HG02973 (cell line): ENCODE measurements around the gene OR52A1.
"Not testable (repeated sequence)": the region's sequence is repeated elsewhere in the genome, so short reads cannot be mapped to it uniquely, and the experiment has no call there.

Experiments
- ATAC-seq: cut with Tn5 transposase; IDR thresholded peaks from one replicate; pipeline ENCODE4 v1.9.1; 2021; ENCODE audit warnings: moderate library complexity; ENCODE audit not compliant: unreplicated experiment

Gene OR52A1

GRCh38 chr11:5154657-5155056 is at the start of gene OR52A1:
Gene OR52A1, minus strand, starts transcription at chr11:5154757. Its CDS starts 2,388 bp downstream, at chr11:5152369.
- ATAC-seq = no peak

- ATAC-seq = no peak
Observed at GRCh38 chr11:5203366-5203765, 48.8 kb upstream of the OR52A1 start.

- no peak for ATAC-seq
Observed at GRCh38 chr11:5200582-5200981, 46.0 kb upstream of the OR52A1 start, which contains the start of gene OR51V1. Gene OR51V1, minus strand, starts transcription at chr11:5200682. Its CDS starts 0 bp downstream, at chr11:5200682.

GRCh38 chr11:5198285-5198684 is 43.7 kb upstream of the OR52A1 start:
- ATAC-seq = no peak

GRCh38 chr11:5197536-5197935 is 43.0 kb upstream of the OR52A1 start:
- ATAC-seq = no peak

- ATAC-seq = no peak
Observed at GRCh38 chr11:5196731-5197130, 42.2 kb upstream of the OR52A1 start.

GRCh38 chr11:5196067-5196466 is 41.5 kb upstream of the OR52A1 start:
- ATAC-seq = no peak

GRCh38 chr11:5192738-5193137 is 38.2 kb upstream of the OR52A1 start:
- ATAC-seq = no peak

GRCh38 chr11:5188201-5188600 is 33.6 kb upstream of the OR52A1 start:
- no peak for ATAC-seq

- ATAC-seq = no peak
Observed at GRCh38 chr11:5178046-5178837, 23.7 kb upstream of the OR52A1 start.

- no peak for ATAC-seq
Observed at GRCh38 chr11:5174934-5175333, 20.4 kb upstream of the OR52A1 start.

- ATAC-seq = no peak
Observed at GRCh38 chr11:5171856-5172255, 17.3 kb upstream of the OR52A1 start.

- not testable (repeated sequence) for ATAC-seq
Observed at GRCh38 chr11:5165898-5166297, 11.3 kb upstream of the OR52A1 start.

- ATAC-seq = not testable (repeated sequence)
Observed at GRCh38 chr11:5164807-5165206, 10.2 kb upstream of the OR52A1 start.

- not testable (repeated sequence) for ATAC-seq
Observed at GRCh38 chr11:5161045-5161444, 6.5 kb upstream of the OR52A1 start.

GRCh38 chr11:5160217-5160616 is 5.7 kb upstream of the OR52A1 start:
- ATAC-seq = not testable (repeated sequence)

GRCh38 chr11:5159806-5160205 is 5.2 kb upstream of the OR52A1 start:
- no peak for ATAC-seq

- no peak for ATAC-seq
Observed at GRCh38 chr11:5153574-5154431, 754 bp downstream of the OR52A1 start.

- no peak for ATAC-seq
Observed at GRCh38 chr11:5151713-5152153, 2.8 kb downstream of the OR52A1 start.

- ATAC-seq = not testable (repeated sequence)
Observed at GRCh38 chr11:5144206-5144605, 10.4 kb downstream of the OR52A1 start.

- ATAC-seq = no peak
Observed at GRCh38 chr11:5137996-5138395, 16.6 kb downstream of the OR52A1 start, which contains the start of gene OR52A5. Gene OR52A5, minus strand, starts transcription at chr11:5138356. Its CDS starts 5,714 bp downstream, at chr11:5132642.

GRCh38 chr11:5137014-5137413 is 17.5 kb downstream of the OR52A1 start:
- no peak for ATAC-seq
